Pancreas (tissue), 10 donors: ENCODE results near the gene DNAH8. TPM values are rescaled to one million over a fixed set of nuclear protein-coding genes. Genes with fewer than 3 reads are reported as not detected.

Experiments
- ATAC-seq, 4 donors: fragments of 200-7000 bp; cut with Tn5 transposase; one replicate each; pipeline versions ENCODE4 v1.8.0 to v1.9.1; 2020; ENCODE audit warnings: mild to moderate bottlenecking in 4 of 4, moderate library complexity in 4 of 4
- DNase-seq, 6 donors: peaks; one replicate each; pipeline ENCODE4 v3.0.0-alpha.2; 2020
- FAIRE-seq: peaks from 2 replicates; lab custom pipeline; 2012; peaks lifted over from hg19 to GRCh38; lab: Jason Lieb, UNC
- H3K27ac ChIP-seq, 4 donors: fragments of 200-600 bp; sonication (generic); 1 replicate in 3 of 4; 2 replicates in 1 of 4; pipeline versions ENCODE4 v1.5.0 to v1.8.0; 2020
- H3K27me3 ChIP-seq, 4 donors: fragments of 200-600 bp; one replicate each; pipeline ENCODE4 v1.8.0; 2021
- H3K36me3 ChIP-seq, 3 donors: fragments of 200-600 bp; sonication (generic) in 1 of 3; one replicate each; pipeline versions ENCODE4 v1.5.0 to v1.8.0; 2020 to 2021
- H3K4me1 ChIP-seq, 3 donors: fragments of 200-600 bp; one replicate each; pipeline ENCODE4 v1.8.0; 2021
- H3K4me3 ChIP-seq, 4 donors: fragments of 200-600 bp; sonication (generic) in 2 of 4; one replicate each; pipeline versions ENCODE4 v1.5.0 to v1.8.0; 2020 to 2021
- H3K9me3 ChIP-seq, 4 donors: fragments of 200-600 bp; one replicate each; pipeline ENCODE4 v1.8.0; 2021
- WGBS, 2 donors: extraction: QIAGEN DNeasy Blood & Tissue Kit; methylation state at CpG; one replicate each; pipeline ENCODE4 v1.1.7; 2013; 5-methylcytosine and 5-hydroxymethylcytosine counted together
- intact Hi-C, 3 donors: fragments of 100-400 bp; cut with DNase I; formaldehyde crosslinking; loops; one replicate each; pipeline versions ENCODE4 v1.11.1 to v1.14.2; 2022
- polyA plus RNA-seq, 2 donors: library from polyadenylated mRNA; stranded (reverse); fragments of 200-250 nt; gene quantifications; one replicate each; pipeline ENCODE4 v1.2.3, GENCODE V29; 2013
- total RNA-seq, 6 donors: library from RNA; stranded (reverse); fragmentation: NEBNext Ultra II Directional in 4 of 6; extraction: Animal tissue kit (Norgen Biotek cat#: 25700) in 4 of 6; gene quantifications; one replicate each; pipeline versions ENCODE4 v1.2.1 to v1.2.4, GENCODE V29; 2021 to 2023
- TF ChIP-seq, protein P1 (sequence below), 4 donors: fragments of 200-600 bp; sonication (generic) in 3 of 4; IDR thresholded peaks; one replicate each; pipeline versions ENCODE4 v1.5.0 to v1.8.0; 2021; ENCODE audit warnings: antibody characterized with exemption in 4 of 4
- donor health status: healthy with polysubstance abuse.
- donor health status: DM: no; HTN: no; CAD: no; lungs with moderate emphysema.
- donor health status: DM: no; HTN: no; CAD: no.
- donor health status: control.
- donor health status: control.
- donor health status: Bipolar disorder and iron deficiency.
- donor health status: DM: yes; HTN: yes; CAD: no.
- donor health status: DM: no; HTN: no; CAD: no.
- donor health status: DM: no; HTN: no; CAD: no.
- donor health status: DM: yes; HTN: yes; CAD: no.

The DNAH8 gene
- total and polyA plus RNA-seq, 8 donors = not detected

DNA sequence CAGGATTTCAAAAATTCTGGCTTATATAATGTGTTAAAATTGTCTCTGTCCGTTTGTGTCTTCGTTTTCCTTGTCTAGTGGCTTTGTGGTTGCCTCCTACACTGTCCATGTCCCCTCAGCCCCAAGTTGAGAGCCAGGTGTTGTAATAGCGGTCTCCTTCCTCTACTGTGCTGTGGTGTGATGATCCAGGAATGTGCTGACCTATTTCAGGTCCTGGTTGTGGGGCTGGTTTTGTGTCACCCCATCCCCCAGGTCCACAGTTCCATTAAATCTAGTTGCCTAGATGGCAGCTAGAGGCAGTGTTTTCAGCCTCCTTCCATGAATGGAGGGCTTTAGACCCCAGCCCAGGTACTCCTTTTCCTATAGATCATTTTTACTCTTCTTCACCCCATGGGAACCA is 128.7 kb downstream of the DNAH8 start:
- DNase-seq (no peak), FAIRE-seq (no peak), ATAC-seq (no peak)
- 81 to 83% methylated on average over 3 of the region's 3 CpGs for WGBS, 2 donors
- TF ChIP-seq, protein P1, sequence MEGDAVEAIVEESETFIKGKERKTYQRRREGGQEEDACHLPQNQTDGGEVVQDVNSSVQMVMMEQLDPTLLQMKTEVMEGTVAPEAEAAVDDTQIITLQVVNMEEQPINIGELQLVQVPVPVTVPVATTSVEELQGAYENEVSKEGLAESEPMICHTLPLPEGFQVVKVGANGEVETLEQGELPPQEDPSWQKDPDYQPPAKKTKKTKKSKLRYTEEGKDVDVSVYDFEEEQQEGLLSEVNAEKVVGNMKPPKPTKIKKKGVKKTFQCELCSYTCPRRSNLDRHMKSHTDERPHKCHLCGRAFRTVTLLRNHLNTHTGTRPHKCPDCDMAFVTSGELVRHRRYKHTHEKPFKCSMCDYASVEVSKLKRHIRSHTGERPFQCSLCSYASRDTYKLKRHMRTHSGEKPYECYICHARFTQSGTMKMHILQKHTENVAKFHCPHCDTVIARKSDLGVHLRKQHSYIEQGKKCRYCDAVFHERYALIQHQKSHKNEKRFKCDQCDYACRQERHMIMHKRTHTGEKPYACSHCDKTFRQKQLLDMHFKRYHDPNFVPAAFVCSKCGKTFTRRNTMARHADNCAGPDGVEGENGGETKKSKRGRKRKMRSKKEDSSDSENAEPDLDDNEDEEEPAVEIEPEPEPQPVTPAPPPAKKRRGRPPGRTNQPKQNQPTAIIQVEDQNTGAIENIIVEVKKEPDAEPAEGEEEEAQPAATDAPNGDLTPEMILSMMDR (IDR thresholded peaks at IDR 0.05) = no peak
- Histone ChIP-seq H3K4me1 (no peaks in the 10 kb centered on the region), H3K9me3 (no peaks in the 10 kb centered on the region), H3K4me3 (no peak overlapping the region), H3K27me3 (no peaks in the 10 kb centered on the region), H3K27ac (no peak overlapping the region), H3K36me3 (no peaks in the 10 kb centered on the region)
- intact Hi-C loops = no loop called here

DNA sequence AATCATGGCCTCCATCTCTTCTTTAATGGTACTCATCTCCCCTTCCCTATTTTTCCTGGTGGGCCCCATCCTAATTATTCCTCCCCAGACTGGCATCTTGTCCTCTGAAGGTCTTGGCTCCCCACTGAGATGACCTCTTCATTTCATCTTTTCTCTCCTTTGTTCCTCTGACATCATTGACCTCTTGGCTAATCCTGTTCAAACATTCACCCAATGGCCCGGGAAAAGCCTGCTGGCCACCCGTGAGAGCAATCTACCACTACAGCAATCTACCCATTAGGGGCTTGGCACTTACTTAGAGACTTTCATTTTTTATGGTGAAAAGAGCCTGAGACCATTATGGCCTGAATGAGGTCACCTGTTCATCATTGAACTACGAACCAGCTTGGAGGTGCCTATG is 130.8 kb downstream of the DNAH8 start:
- Histone ChIP-seq H3K27ac (no peak overlapping the region), H3K4me1 (no peaks in the 10 kb centered on the region), H3K9me3 (no peaks in the 10 kb centered on the region), H3K27me3 (no peaks in the 10 kb centered on the region), H3K4me3 (no peak overlapping the region), H3K36me3 (no peaks in the 10 kb centered on the region)
- intact Hi-C loops = no loop called here
- DNase-seq = no peak
- FAIRE-seq = no peak
- ATAC-seq = no peak
- TF ChIP-seq, protein P1 (IDR thresholded peaks at IDR 0.05) = no peak
- WGBS, 2 donors = 53 to 58% methylated on average over 3 of the region's 3 CpGs

DNA sequence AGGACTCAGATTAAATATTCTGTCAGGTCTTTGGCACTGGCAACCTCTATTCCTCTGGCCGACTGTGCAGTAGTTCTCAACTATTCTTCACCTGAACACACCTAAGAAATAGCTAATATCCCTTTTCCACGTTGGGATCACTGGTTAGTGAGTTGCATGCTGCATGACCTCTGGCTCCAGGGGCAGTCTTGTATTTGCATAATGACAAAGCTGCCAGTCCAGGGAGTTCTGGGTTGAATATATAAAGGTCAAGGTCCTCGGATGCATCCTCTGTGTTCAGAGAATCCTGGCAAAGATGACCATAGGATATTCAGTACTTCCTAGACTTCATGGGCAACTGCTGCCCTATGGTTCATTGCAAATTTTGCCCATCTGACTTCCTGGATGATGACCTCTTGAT is 131.2 kb downstream of the DNAH8 start:
- H3K27me3 ChIP-seq = no peaks in the 10 kb centered on the region
- no peak overlapping the region for H3K27ac ChIP-seq
- no peak for FAIRE-seq
- no peak for DNase-seq
- H3K4me3 ChIP-seq = no peak overlapping the region
- TF ChIP-seq, protein P1 (IDR thresholded peaks at IDR 0.05) = no peak
- intact Hi-C loops = no loop called here
- ATAC-seq = no peak
- no peaks in the 10 kb centered on the region for H3K36me3 ChIP-seq
- H3K9me3 ChIP-seq = no peaks in the 10 kb centered on the region
- H3K4me1 ChIP-seq = no peaks in the 10 kb centered on the region
- 53 to 56% methylated on average over 3 of the region's 3 CpGs for WGBS, 2 donors

DNA sequence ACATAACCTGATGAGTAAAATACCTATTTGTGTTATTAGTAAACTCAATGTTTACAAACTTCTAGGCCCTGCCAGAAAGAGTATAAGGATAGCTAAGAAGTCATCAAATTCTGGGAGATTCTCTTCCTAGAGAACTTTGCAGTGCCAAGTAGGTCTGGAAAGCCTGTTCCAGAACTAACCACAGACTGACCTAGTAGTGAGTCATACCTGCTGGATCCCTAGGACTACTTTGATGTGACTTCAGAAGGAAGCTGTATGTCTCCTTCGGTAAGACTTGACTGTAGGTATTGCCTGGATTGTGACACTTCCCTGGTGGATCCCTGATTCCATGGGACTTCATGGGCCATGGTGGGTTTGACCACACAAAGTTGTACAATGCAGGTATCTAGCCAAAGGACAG is 131.7 kb downstream of the DNAH8 start:
- no peak for FAIRE-seq
- no peak for DNase-seq
- intact Hi-C loops = no loop called here

DNA sequence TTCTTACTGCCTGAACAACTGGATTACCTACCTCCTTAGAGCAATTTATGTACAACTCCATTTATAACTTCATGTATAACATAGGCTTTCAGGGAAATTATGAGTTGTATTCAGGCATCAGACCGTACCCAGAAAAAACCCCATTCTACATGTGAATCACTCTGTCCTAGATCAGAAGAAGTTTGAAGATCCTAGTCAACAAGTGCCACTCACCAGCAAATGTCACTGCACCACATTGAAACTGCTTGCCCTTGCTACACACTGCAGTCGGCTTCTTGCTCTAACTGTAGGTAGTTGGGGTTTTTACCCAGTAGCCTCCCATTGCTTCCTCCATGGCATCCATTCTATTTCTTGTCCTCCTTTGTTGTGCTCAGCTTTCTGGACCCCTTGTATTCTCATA is 132.4 kb downstream of the DNAH8 start:
- Histone ChIP-seq H3K4me1 (no peaks in the 10 kb centered on the region), H3K27me3 (no peaks in the 10 kb centered on the region), H3K27ac (no peak overlapping the region), H3K36me3 (no peaks in the 10 kb centered on the region), H3K4me3 (no peak overlapping the region), H3K9me3 (no peaks in the 10 kb centered on the region)
- WGBS, 2 donors = 88 to 91% methylated on average over 2 of the region's 2 CpGs
- no peak for ATAC-seq
- DNase-seq = no peak
- no peak for FAIRE-seq
- intact Hi-C loops = no loop called here
- TF ChIP-seq, protein P1 (IDR thresholded peaks at IDR 0.05) = no peak

More for the DNA sequence above, 131.7 kb downstream of the DNAH8 start:
- Histone ChIP-seq H3K27ac (no peak overlapping the region), H3K27me3 (no peaks in the 10 kb centered on the region), H3K4me1 (no peaks in the 10 kb centered on the region), H3K4me3 (no peak overlapping the region), H3K9me3 (no peaks in the 10 kb centered on the region), H3K36me3 (no peaks in the 10 kb centered on the region)
- no peak for ATAC-seq
- TF ChIP-seq, protein P1 (IDR thresholded peaks at IDR 0.05) = no peak
- WGBS, 2 donors = 76 to 83% methylated on average over 1 of the region's 1 CpG
